Heart left ventricle (tissue), 13 donors: ENCODE data around the gene COA4.

Source experiments
- CTCF ChIP-seq, 12 donors: fragments of 200-600 bp; sonication (generic) in 4 of 12; IDR thresholded peaks; one replicate each; pipeline versions ENCODE4 v1.5.0 to v1.8.0; 2018 to 2022; ENCODE audit warnings: antibody characterized with exemption in 12 of 12, mild to moderate bottlenecking in 5 of 12
- POLR2A ChIP-seq, 2 donors: fragments of 450-650 bp; IDR thresholded peaks; one replicate each; pipeline ENCODE4 v1.6.1; 2017; ENCODE audit warnings: antibody characterized with exemption in 2 of 2, mild to moderate bottlenecking in 2 of 2, moderate library complexity in 2 of 2
- donor health status: ischemic (EF 13 %, LVEDD 7.1; RV severe dilation, severe dysfunction).
- donor health status: DM: no; HTN: yes; CAD: no.
- donor health status: DM: no; HTN: no; CAD: no.
- donor health status: ischemic (EF 25% LVEDD 6.9; RV normal size, moderate dysfunction).
- donor health status: ischemic (EF 25% LVEDD 5.7; RV mildly dilated, moderate dysfunction).
- donor health status: ischemic (EF 35%, LVEDD 5.7; RV mildly dilated, moderate dysfunction).
- donor health status: nonischemic (EF 11% LVEDD 7.7; RV severe dilation, severe dysfunction).
- donor health status: DM: yes; HTN: yes; CAD: no.
- donor health status: PGD.
- donor health status: ischemic (EF 29% LVEDD 5.4; RV normal size, mild dysfunction).
- donor health status: nonischemic (EF 23%, LVEDD 6.1; RV moderate dilation, normal function).

- TF ChIP-seq CTCF (IDR thresholded peaks at IDR 0.05) (no peak), POLR2A (IDR thresholded peaks at IDR 0.05) (peak in 1 of 2 donors; percentile 76)
Measured at GRCh38 chr11:73876424-73877310, at the start of gene COA4, which contains the start of gene PAAF1.
